DLD1 (cell line): ENCODE measurements around the gene GART.
"Not testable (repeated sequence)": the region's sequence is repeated elsewhere in the genome, so short reads cannot be mapped to it uniquely, and the experiment has no call there.

ENCODE experiments used
- in situ Hi-C: cut with HindIII; loops from 2 replicates; pipeline ENCODE4 v1.10.0; 2017; ENCODE audit warnings: low sequenced_read_pairs

GART gene

DNA sequence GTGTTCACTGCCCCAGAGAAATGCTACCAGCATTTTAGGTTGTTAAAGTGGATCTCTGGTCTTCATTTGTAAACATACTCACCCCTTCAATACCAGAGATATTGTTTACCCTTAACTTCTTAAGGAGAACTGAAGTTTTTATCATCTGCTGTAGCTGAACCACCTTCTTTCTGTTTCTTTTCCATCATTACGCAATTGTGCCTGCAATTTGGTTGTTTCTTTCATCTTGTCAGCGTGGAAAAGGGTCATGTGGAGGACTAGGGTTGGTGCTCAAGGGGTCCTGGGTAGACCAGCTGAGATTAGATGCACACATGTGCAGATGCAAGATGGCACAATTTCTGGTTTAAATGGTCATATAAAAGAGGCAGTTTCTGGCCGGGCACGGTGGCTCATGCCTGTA is 23.0 kb downstream of the GART start:
- in situ Hi-C loops, result no loop called here

DNA sequence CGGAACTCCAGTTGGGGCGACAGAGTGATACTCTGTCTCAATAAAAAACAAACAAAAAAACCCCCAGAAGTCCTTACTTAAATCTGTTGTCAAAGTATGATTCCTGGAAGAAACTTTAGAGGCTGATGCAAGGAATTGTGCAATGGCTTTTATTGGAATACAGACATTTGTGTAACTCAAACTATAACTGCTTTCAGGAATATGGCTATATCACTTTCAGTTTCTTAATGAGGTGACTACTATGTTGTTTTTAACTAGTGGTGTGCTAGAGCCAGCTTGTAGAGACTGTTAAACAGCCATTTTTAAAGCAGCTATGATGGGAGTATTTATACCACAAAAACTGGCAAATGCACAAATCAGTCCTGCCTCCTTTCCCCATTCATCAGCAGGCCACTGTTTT is 27.7 kb downstream of the GART start:
- in situ Hi-C loops, result no loop called here

DNA sequence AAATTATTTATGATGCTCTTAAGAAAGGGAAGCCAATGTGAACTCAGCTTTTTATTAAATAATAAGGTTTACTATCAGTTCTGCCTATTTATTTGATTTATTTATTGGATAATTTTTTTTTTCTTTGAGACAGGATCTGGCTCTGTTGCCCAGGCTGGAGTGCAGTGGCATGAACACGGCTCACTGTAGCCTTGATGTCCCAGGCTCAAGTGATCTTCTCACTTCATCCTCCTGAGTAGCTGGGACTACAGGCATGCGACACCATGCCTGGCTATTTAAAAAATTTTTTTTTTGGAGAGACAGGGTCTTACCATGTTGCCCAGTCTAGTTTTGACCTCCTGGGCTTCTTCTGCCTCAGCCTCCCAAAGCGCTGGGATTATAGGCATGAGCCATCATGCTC is 29.4 kb downstream of the GART start:
- in situ Hi-C loops, result no loop called here

DNA sequence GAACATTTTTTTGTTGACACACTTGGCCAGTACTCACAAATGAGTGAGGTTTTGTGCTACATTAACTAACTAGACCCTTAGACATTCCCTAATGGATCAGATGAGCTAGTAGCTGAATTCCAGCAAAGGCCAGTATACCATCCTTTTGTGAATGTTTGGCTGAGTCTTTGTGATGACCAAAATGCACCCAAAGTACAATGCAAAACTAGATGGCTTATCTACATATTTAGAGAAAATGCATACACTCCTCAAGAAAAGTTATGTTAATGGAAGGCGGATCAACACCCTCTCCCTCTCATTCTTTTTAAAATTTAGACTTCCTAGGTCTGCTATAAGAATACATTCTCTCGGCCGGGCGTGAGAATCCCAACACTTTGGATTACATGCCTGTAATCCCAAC is 30.3 kb downstream of the GART start:
- in situ Hi-C loops, result no loop called here

DNA sequence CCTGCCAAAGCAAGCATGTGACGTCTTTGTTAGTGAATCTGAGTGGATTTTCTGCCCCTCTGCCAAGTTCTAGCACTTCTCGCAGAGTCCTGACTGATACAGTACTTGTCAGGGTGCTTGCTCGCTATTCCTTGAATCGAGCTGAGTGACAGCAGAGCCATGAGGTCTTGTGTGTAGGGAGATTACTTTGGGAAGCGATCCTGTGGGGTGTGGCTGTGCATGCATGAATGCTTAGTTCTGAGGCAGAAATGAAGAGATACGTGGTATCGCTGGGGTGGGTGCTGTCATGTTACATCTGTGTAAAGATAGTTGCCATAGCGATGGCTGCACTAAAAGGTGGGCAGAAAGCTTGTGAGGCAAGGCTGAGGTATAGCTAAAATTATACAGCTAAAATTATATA is 31.1 kb downstream of the GART start:
- in situ Hi-C loops, result no loop called here

DNA sequence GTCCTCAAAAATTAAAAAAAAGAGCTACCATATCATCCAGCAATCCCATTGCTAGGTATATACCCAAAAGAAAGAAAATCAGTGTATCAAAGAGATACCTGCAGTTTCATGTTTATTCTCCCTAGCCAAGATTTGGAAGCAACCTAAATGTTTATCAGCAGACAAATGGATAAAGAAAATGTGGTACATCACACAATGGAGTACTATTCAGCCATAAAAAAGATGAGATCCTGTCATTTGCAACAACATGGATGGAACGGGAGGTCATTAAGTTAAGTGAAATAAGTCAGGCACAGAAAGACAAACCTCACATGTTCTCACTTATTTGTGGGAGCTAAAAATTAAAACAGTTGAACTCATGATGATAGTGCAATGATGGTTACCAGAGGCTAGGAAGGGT is 34.9 kb downstream of the GART start:
- in situ Hi-C loops, result not testable (repeated sequence)

DNA sequence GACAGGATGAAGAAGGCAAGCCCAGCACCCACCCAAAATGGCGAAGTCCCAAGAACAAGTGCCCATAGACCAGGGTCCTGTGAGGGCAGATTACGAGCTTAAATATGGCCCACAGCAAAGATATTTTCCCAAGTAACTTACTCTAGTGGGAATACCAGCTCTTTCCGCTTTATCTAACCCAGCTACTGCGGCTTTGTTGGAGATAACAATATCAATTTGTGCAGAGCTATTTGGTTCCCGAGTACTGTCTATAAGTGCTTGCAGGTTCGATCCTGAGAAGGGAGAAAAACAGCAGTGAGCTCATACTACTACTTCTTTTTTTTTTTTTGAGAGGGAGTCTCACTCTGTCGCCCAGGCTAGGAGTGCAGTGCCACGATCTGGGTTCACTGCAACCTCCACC is 36.1 kb downstream of the GART start:
- in situ Hi-C loops, result no loop called here

DNA sequence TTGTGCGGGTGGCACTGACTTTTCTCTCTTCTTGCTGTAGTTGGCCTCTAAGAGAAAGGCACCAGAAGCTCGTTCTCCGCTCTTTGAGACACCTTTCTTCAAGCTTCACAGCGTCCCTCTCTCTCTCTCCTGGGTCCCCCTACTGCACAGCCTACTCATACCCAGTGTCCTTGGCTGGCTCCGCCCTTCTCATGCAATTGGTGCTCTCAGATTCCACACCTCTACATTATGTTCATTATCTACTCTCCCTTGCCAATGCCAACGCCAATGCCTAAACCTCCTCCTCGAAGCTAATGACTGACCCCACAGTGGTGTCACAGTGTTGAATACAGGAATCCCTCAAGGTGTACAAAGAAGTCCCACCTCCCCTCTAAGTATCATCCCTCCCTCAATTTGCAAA is 45.6 kb downstream of the GART start:
- in situ Hi-C loops, result no loop called here

DNA sequence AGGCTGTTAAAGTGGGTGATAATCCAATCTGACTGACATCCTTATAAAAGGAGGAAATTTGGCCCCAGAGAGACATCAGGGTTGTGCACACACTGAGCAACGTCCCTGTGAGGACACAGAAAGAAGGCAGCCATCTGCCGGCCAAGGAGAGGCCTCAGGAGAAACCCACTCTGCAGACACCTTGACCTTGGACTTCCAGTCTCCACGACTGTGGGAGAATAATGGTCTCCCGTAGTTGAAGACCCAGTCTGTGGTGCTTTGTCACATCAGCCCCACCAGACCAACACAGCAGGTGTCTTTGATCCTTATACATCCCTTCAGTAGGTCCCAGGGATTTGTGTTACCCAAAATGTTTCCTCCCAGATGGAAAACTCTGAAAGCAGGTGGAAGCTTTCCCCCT is 46.2 kb downstream of the GART start:
- in situ Hi-C loops, result no loop called here

DNA sequence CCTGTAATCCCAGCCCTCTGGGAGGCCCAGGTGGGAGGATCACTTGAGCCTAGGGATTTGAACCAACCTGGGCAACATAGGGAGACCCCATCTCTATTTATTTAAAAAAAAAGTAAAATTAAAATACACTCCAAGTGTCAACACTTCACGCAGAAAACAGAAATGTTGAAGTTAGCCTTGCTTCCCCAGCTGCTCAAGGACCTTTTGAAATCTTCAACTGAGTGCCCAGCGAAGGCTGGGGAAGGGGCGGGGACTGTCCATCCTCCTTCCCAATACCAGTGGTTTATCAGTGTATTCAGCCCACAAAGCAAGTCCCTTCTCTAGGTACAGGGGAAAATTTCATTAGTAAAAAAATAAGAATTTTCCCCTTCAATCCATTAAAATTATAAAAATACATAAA is 48.2 kb downstream of the GART start:
- in situ Hi-C loops, result no loop called here

DNA sequence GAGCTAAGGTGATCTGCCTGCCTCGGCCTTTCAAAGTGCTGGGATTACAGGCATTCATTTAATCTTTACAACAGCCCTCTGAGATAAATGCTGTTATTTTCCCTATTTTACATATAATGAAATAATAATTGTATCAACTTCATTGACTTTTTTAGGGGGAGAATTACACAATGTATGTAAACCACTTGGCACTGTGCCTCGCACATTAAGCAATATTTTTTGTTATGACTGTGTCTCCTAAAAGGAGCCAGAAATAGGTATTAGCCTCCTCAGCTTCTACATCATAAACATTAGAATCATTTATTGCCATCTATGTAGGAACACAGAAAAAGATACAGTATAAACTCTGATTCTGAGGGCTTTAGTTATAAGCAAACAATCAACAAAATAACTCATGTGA is 49.3 kb downstream of the GART start:
- in situ Hi-C loops, result no loop called here

DNA sequence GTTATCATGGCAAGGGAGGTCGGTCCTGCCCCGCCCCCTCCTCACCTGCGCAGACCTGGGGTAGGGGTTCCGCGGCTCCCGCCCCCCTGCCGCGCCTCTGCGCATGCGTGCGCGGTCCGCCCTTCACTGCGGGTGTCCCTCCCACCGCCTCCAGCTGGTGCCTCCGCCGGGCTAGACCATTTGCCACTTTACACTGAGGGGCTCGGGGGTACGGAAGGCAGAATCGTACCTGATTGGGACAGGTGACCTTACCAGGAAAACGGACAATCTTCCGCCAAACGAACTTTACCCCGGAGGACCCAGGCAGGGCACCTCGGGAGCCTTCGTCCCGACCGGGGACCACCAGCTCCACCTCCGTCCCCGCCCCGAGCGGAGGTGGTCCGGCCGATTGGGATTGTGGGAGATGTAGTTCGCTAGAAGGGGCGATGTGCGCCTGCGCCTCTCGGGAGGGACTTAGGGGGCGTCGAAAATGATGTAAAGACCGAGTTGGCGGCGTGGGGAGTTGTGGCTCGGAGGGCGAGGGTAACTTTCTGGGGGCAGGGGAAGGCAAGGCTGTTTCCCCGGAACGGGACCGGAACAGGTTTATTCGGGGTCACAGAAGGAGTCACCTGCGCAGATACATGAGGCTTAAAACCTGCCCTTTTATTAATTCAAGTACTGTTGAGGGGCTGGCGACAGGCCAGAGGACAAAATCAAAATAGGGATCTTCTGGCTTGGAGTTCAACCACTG is 50.4 kb downstream of the GART start, which contains the start of gene DNAJC28:
Gene DNAJC28, minus strand, starts transcription at position 344 of the 730 bp plus-strand sequence. CDS start 2,323 bp downstream, outside the sequence.
- in situ Hi-C loops, result no loop called here

DNA sequence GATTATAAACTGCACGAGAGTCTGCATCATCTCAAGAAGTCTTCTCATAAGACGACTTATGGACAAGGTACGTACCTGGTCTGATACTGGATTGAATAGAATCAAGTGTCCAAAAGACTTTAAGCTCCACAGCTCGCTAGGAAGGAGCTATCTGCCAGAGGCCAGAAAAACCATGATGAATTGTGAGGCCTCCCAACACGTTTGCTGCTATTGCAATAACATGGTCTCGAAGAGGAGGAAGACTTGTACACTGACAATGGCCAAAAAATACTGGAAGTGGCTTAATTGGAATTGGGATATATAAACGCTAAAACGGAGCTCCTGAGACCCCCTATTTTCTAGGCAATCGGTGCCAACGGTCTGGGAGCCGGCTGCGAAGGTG is 50.9 kb downstream of the GART start:
- in situ Hi-C loops, result no loop called here

DNA sequence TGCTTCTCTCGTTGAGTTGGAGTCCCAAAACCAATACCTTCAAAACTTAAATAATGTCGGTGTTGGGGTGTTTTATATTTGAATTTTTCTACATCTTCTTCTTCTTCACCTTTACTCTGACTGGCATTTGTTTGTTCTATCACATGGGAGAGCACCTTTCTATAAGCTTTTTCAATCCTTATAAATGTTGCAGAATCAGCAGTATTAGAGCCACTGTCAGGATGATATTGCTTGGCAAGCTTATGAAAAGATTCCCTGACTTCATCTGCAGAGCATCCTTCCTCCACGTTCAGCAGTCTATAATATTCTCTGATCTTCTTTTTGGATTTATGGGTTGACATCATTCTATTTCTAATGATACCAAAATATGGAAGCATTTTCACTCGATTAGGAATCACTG is 53.0 kb downstream of the GART start:
- in situ Hi-C loops, result no loop called here

DNA sequence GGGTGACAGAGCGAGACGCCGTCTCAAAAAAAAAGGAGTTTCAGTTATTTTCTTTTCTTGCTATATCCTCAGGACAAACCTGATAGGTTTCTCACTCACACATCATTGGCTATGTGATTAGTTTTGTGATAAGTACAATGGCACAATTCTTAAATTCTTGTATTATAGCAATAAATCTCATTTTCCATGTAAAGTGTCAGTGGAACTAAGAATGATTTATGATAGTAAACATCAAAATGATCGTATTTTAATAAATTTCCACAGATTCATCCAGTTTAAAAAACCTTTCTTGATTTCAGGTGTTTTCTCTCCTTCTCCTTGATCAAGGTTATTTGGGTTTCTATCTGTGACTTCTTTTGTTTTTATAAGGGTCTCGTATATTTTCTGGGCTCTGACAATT is 53.9 kb downstream of the GART start:
- in situ Hi-C loops, result no loop called here

DNA sequence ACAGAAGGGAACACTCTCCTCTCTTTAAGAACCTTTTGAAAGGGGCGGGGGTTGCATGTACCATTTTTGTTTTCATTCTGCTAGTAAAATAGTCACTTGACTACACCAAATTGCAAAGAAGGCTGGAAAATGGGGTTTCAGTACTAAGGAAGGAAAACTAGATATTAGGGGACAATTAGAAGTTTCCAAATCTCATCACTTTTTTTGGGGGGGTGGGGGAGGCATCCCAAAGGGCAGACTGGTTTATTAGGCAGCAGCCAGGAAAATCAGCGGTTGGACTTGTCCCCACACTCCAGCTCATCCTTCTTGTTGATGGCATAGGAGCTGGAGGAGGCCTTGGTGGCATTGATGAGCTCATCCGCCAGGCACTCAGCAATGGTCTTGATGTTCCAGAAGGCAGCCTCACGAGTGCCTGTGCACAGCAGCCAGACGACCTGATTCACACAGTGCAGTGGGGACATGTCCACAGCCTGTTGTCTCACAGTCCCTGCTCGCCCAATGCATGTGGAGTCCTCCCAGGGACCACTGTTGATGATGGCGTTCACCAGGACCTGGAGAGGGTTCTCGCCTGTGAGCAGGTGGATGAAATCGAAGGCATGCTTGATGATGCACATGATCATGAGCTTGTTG is 60.5 kb downstream of the GART start:
- in situ Hi-C loops, result no loop called here

DNA sequence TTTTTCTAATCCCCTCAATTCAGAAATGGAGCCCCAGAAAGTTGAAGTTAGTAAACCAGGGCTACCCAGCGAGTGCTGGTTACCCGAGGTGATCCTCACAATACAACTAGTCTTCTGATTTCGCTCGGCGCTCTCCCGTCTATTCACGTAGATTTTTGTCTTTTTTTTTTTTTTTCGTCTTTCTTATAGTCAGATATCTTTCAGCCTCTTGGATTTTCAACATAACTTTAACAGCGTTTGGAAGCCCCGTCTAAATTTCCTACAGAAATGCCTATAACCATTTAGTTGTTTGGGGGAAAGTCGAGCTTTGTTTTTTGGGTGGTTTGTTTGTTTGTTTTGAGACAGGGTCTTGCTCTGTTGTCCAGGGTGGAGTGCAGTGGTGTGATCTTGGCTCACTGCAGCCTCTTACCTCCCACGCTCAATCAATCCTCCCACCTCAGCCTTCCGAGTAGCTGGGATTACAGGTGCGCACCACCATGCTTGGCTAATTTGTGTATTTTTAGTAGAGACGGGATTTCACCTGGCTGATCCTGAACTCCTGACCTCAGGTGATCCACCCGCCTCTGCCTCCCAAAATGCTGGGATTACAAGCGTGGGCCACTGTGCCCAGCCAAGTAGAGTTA is 61.3 kb downstream of the GART start:
- in situ Hi-C loops, result no loop called here

DNA sequence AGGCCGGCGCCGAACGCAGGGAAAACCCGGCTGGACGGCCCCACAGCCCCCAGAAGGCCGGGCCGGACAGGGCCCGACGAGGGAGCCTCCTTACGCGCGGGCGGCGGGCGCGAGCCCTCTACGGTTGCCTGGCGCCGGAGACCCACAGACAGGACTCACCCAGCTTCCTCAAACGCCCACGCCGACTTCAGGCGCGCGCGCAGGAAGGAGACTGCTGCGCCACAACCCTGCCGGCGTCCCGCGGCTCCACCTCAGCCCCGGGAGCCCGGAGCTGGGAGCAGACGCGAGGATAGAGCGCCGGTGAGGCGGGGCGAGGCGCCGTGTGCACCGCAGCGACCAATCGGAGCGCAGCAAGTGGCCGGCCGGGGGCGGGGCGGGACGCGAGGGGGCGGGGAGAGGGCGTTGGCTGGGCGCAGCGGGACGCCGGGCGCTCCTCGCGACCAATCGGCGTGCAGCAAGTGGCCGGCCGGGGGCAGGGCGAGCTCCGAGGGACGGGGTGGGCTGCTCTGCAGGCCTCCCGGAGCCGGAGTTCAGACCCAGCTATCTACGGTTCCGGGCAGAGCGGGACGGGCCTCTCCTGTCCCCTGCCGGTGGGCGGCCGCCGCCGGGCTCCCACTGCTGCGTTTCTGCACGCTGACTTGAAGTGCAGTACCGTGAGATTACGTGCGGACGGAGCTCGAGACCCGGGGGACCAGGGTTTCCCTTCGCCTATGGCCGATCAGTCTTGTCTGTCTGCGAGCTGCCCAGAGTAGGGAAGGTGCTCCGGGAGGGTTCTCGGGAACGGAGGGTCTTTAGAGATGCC is 62.0 kb downstream of the GART start, which contains the start of gene TMEM50B:
Gene TMEM50B, minus strand, starts transcription at position 296 of the 802 bp plus-strand sequence. CDS start 11,089 bp downstream, outside the sequence.
- in situ Hi-C loops, result no loop called here

DNA sequence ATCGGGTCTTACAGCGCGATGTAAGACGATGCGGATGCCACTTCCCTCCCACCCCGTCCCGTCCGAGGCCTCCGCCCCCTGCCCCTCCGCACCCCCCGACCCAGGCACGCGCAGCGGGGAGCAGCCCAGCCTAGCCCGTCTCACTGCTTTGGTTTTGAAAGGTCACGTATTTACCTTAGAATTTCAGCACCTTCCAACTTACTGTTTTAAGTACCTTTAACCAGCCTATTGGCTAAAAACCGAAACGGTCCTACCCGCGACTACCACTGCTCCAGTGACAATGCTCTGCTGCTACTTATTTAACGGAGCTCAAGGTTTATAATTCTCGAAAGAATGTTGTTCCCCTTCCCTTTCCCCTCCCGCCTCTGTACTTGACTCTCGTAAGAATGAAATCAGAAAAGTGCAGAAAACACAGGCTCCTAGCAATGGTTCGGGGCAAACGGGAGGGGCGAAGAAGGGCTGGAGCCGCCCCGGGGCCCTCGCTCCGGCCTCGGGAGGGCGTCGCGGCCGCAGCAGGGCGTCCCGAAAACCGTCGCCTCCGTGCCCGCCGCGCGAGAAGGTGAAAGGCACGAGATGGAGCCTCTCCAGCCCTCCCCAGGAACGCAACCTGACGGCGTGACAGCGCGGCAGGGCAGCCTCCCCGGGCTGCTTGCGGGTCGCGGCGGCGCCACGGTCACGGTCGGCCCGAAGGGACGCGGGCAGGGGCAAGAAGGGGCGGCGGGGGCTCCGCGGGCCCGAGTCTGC is 62.8 kb downstream of the GART start:
- in situ Hi-C loops, result no loop called here

DNA sequence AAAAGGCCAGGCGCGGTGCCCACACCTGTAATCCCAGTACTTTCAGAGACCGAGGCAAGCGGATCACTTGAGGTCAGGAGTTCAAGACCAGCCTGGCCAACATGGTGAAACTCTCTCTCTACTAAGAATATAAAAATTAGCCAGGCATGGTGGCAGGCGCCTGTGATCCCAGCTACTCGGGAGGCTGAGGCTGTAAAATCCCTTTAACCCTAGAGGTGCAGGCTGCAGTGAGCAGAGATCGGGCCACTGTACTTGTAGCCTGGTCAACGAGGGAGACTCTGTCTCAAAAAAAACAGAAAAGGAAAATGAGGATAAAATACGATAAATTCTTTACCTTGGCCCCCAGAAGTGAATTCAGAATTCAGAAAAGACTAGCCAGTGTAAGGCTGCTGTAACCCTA is 63.7 kb downstream of the GART start:
- in situ Hi-C loops, result no loop called here

DNA sequence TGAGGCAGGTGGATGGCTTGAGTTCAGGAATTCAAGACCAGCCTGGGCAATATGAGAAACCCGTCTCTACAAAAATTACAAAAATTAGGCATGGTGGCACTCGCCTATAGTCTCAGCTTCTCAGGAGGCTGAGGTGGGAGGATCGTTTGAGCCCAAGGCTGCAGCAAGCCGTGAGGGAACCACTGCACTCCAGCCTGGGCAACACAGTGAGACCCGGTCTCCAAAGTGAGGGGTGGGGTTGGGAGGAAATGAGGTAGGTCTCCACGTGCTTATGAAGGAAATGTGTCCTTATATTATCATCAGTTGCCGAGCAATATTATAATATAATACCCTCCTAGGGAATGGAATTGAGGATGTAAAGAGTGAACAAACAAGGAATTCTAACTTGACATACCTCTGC is 64.9 kb downstream of the GART start:
- in situ Hi-C loops, result no loop called here
